HG03469 (cell line): Measurements from ENCODE around the gene SENP8.

Source experiments
- ATAC-seq: cut with Tn5 transposase; IDR thresholded peaks from one replicate; pipeline ENCODE4 v1.9.1; 2021; ENCODE audit warnings: mild to moderate bottlenecking, moderate library complexity, moderate number of reproducible peaks; ENCODE audit not compliant: unreplicated experiment

Gene SENP8

GRCh38 chr15:72112805-72113204 lies 5.4 kb upstream of the SENP8 start:
- ATAC-seq: no peak

DNA sequence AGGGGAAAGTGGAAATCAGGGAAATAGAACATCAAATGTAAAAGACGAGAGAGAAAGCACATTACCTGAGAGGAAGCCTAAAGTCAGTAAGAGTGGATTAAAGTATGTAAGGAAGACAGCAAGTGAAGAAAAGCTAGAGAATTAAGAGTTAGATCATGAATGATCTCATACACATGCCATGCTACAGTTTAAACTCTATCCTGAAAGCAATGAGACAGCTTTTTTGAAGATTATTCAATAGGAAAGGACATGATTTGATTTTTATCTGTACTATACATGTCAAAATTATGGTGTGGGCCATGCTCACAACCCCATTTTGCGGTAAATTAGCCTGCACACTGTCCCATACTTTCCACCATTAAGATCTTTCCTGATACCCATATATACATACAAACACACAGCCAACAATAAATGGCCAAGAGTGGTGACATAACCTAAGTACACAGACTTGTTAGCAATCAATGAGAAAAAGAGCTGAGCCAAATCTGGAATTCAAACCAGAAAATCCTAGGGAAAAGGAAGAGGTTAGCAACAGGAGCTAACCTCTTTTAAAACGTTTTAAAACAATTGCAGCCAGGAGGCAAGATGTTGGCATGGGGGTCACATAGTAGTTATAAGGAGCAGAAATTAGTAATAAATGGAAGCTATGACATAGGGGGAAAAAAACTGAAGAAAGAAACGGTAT lies 4.7 kb upstream of the SENP8 start:
- ATAC-seq: no peak

DNA sequence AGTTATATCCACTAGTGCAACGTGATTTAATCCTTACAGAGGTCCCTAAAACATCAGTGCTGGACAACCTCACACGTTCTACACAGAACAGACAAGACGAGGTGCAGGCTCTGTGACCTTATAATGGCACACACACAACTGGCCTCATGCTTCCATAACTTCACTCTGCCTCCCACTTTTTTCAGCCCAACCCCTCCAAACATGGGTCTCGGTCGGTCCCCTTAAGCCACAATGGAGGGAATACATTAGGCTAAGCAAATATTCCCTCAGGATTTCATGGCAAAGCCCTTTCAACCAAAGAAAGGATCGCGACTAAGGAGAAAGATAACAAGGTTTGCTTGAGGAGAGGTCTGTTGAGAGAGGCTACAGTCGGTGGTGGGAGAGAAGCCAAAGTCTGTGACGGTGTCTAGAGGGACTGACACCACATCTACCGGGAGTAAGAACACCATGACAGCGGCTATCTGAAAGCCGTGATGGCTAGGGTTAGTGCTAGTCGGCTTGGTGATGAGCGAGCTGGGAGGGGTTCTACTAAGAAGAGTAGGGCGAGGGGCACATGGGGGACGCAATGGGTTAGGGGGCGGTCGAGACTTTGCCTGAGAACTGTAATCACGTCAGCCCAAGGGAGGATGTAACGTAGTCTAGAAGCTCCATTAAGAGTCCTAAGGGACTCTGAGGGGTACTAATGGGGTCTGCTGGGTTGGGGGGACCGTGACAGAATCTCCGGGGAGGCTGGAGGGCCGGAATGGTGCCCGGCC lies 1.3 kb upstream of the SENP8 start:
- ATAC-seq: no peak

DNA sequence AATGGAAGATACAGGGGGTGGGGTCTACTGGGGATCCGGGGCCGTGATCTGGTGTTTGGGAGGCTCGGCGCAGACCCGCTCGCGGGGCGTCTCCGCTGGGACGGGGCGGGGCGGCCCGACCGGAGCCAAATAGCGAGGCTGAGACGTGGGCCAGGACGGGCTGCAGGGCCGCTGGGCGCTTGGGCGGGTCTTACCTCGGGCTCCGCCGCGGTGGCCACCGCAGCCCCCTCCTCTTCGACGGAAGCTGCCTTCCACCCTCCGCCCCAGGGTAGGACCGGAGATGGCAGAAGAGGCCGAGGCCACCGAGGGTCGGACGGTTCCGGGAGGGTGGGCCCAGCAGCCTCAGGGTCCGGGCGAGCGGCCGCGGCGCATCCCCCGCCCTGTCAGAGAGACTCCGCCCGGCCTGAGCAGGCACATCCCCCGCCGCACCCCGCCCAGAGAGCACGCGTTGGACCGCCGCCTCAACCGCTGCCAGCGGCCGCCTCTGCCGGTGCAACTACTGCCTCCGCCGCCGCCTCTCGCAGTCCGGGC lies 652 bp upstream of the SENP8 start:
- peak; percentile 39 for ATAC-seq

DNA sequence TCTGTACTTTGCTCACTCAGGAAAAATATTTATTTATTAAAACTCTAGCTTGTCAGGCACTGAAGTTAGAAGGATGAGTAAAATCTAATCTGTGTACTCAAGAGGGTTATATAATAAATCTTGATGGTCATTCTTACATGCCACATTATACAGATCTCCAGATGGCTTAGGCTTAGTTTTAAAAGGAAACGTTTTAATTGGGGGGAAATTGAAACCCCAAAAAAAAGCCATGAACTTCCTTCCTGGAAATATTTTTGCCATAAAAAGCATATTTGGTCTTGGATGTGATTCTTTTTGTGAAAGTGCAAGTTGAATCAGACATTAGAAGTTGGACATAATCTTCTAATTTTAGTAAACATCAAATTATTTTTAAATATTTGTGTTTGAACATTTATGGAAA lies 6.0 kb downstream of the SENP8 start:
- no peak for ATAC-seq

DNA sequence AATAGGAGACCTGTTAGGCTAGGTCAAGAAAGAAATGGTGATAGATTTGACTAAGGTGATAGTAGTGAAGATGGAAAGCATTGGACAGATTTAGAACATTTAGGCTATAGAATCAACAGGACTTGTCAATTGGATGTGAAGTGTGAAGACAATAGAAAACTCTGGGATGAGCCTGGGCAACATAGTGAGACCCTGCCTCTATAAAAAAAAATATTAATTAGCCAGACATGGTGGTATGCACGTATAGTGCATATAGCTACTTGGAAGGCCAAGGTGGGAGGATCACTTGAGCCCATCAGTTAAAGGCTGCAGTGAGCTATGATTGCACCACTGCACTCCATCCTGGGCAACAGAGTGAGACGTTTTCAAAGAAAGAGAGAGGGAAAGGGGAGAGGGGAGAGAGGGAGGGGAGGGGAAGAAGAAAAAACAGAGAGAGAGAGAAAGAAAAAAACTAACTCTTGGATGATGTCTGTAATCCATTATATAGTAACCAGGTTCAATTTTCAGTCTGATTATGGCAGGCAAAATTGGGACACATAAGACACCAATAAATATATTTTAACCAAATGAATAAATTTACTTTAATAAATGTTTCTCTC lies 9.6 kb downstream of the SENP8 start:
- no peak for ATAC-seq

DNA sequence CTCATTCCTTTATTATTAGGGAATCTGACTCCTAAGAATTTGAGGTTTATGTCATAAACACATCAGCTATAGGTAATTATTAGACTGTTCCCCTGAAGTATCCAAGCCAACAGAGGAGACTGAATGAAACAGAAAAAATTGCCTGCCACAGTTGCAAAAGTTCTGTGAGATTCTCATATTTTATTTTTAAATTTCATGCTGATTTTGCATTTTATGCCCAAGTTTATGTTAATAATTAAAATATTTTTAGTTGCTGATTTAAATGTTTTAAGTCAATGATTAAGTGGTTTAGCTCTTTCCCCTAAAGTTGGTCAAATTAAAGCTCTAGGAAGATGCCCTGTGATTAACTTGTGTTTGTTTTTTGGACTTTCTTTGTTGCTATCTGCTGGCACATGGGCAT lies 10.2 kb downstream of the SENP8 start:
- ATAC-seq: no peak

- no peak for ATAC-seq
Measured at GRCh38 chr15:72130272-72130671, 12.1 kb downstream of the SENP8 start.

- no peak for ATAC-seq
Measured at GRCh38 chr15:72131922-72132321, 13.7 kb downstream of the SENP8 start.

- no peak for ATAC-seq
Measured at GRCh38 chr15:72133211-72133610, 15.0 kb downstream of the SENP8 start.

DNA sequence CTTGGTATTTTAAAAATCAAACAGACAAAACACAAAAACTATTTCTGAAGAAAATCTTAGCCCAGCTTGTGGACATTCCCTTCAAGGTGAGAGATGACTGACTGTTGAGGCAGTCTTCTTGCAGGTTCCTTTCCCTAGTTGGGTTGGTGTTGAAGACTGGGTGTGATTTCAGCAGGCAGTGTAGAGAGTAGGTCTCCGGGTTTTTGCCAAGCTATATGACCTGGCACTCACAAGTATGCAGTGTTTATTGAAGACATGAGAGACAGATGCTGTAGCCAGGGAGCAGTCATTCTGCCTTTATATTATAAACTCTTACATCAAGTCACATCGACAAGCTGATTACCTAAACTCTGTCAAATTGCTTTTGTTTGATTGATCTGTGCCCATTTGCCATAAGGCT lies 17.5 kb downstream of the SENP8 start:
- ATAC-seq: no peak

DNA sequence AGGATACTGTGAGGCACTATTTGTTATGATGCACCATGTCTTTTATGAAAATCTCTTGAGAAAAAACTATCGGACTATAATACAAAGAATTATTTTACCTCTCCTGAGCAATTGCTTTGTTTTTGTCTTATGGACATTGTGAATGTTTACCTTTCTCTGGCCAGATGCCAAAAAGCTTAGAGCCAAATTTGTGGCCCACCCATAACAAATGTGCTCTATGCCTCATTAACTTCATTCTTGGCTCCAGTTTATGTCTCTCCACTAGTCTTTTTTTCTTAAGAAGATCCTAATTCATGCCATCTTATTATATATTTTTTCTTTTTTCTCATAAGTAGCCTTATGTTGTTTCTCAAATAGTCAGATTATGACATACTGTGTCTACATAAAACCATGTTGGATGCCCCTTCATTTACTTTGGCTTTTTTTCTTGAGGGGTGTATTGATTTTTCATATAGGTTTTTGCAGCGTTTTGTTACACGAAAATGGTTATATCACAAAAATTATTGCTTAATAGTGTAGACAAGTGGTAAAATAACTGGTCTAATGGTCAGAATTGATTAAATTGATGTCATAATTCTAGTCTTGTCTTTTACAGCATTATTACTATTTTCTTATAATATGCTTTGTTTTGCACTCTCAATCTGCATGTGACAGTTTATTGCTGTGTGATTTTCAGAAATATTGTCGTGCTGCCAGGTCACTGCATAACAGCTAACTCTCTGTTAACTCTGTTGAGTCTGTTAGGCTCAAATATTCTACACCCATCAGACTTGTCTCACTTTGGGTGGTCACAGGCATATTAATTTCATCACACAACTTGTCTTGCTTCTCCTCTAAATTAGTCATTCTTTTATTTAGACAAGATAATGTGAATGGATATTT lies 18.2 kb downstream of the SENP8 start:
- ATAC-seq: no peak

DNA sequence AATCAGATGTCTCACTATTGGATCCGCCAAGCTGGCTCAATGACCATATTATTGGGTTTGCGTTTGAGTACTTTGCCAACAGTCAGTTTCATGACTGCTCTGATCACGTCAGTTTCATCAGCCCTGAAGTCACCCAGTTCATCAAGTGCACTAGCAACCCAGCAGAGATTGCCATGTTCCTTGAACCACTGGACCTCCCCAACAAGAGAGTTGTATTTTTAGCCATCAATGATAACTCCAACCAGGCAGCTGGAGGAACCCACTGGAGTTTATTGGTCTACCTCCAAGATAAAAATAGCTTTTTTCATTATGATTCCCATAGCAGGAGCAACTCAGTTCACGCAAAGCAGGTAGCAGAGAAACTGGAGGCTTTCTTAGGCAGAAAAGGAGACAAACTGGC lies 21.5 kb downstream of the SENP8 start:
- no peak for ATAC-seq

- no peak for ATAC-seq
Measured at GRCh38 chr15:72140088-72140487, 21.9 kb downstream of the SENP8 start.

GRCh38 chr15:72141171-72142084 lies 23.2 kb downstream of the SENP8 start:
- peak; percentile 89 for ATAC-seq

DNA sequence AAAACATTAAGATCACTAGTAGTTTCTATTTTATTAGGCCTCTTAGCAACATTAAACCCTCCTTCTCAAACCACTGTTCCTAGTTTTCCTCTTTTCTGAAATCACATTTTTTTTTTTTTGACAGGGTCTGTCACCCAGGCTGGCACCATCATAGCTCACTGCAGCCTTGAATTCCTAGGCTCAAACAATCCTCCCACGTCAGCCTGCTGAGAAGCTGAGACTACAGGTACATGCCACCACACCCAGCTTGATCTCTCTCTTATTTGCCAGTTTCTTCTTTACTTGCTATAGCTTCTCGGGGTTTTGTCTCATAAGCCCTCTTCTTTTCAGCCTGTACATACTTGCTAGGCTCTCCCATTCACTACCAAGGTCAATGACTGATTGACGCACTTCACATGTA lies 28.0 kb downstream of the SENP8 start:
- ATAC-seq: no peak

DNA sequence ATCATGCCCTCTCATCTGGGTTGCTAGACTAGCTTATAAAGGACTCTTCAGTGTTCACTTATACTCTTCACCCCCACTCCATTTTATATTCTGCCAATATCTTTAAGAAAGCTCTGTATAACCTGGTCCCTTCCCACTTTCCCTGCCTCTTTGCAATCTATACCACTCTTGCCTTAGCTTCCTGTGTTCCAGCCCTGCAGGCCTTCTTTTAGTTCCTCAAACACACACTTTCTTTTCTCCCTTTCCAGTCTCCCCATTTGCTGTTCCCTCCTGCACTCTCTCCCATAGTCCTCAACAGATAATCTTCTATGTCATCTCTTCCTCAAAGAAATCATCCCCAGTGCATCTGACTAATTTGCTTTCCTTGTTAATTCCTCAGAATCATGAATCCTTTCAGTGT lies 28.7 kb downstream of the SENP8 start:
- no peak for ATAC-seq

DNA sequence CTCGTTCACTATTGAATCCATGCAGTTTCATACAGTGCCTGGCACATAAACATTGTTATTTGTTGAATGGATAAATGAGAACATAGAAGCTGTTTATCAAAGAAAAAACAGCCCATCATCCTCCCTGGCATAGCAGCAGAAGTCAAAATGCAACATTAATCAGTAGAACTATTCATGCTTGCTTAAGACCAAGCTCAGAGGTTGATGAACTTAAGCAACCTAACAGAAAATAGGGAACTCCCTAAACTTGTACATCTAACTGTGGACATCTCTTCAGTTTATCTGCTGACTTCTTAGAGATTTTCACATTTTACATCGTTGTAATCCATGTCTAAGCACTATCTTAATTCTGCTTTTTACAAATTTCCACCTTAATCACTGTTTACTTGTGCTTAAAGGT lies 29.2 kb downstream of the SENP8 start:
- no peak for ATAC-seq

DNA sequence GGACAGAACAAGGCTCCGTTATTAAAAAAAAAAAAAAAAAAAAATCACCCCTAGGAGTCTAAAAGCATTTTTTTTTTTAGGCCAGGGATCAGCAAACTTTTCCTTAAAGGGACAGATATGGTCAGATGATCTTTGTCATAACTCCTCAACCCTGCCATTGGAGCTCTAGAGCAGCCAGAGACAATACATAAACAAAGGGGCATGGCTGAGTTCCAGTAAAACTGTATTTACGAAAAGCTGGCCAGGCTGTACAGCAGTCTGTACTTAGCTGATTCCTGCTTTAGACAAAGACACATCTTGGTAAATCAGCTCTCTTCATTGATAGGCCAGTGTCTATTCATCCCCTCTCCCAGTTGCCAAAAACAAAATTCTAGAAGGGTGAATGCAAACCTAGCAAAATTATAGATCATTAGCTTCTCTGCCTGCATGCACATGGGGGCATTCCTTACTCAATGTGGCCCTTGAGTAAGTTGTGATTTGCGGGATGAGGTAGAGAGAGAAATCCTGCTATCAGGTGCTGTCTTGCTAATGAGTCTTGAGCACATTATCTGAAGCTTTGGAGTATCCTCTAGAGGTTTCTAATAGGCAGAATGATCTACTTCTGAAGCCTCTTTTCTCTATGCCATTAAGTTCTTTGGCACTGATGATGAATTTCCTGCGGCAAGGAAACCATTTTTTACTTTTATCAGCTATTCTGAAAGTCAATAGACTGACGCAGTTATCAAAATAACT lies 35.2 kb downstream of the SENP8 start:
- ATAC-seq: no peak
